HepG2 (cell line): ENCODE measurements around the gene ZFAND4. TPM values are rescaled to one million over a fixed set of nuclear protein-coding genes. Genes with fewer than 3 reads are reported as not detected.

Experiments used
- CHD2 ChIP-seq: IDR thresholded peaks from 2 replicates; pipeline ENCODE4 v1.6.1; 2011; ENCODE audit warnings: low read depth, low read length, improper control_type of control experiment
- DBP ChIP-seq: sonication (generic); formaldehyde crosslinking; IDR thresholded peaks from 2 replicates; pipeline ENCODE4 v1.4.0; 2020; ENCODE audit warnings: missing genetic modification reagents; ENCODE audit errors: not compliant biosample characterization
- GABPA ChIP-seq, 2 experiments: IDR thresholded peaks; 2 replicates each; pipeline ENCODE4 v1.6.1; 2011 to 2016; ENCODE audit warnings: low read depth in 2 of 2, low read length in 1 of 2, missing biosample characterization in 1 of 2, missing genetic modification characterization in 1 of 2
- GZF1 ChIP-seq: sonication (generic); formaldehyde crosslinking; IDR thresholded peaks from 2 replicates; pipeline ENCODE4 v1.5.1; 2020; ENCODE audit warnings: mild to moderate bottlenecking, missing genetic modification reagents
- KDM1A ChIP-seq: IDR thresholded peaks from 2 replicates; pipeline ENCODE4 v1.6.1; 2016; ENCODE audit warnings: missing compliant biosample characterization
- RBM22 ChIP-seq: fragments of 200-400 bp; formaldehyde crosslinking; optimal IDR thresholded peaks from 2 replicates; pipeline ENCODE3; 2017; ENCODE audit warnings: mild to moderate bottlenecking, low read length, moderate library complexity
- U2AF2 ChIP-seq: fragments of 200-400 bp; formaldehyde crosslinking; IDR thresholded peaks from 2 replicates; pipeline ENCODE4 v1.6.1; 2017; ENCODE audit warnings: low read depth, mild to moderate bottlenecking, low read length
- ZBTB8A ChIP-seq: sonication (generic); formaldehyde crosslinking; IDR thresholded peaks from 2 replicates; pipeline ENCODE4 v1.4.0; 2020; ENCODE audit warnings: mild to moderate bottlenecking, low read depth, missing genetic modification reagents, borderline replicate concordance
- ZNF569 ChIP-seq: sonication (generic); formaldehyde crosslinking; IDR thresholded peaks from 2 replicates; pipeline ENCODE4 v1.5.0; 2020; ENCODE audit warnings: mild to moderate bottlenecking, missing genetic modification reagents, moderate library complexity, borderline replicate concordance
- ZNF691 ChIP-seq: sonication (generic); formaldehyde crosslinking; IDR thresholded peaks from 2 replicates; pipeline ENCODE4 v1.4.0; 2020; ENCODE audit warnings: missing genetic modification reagents, low read depth, mild to moderate bottlenecking, borderline replicate concordance
- polyA plus RNA-seq, 8 experiments: library from polyadenylated mRNA; depleted of rRNA in 3 of 8; stranded (reverse) in 7 of 8; unstranded in 1 of 8; fragments of >200 nt; fragmentation: Illumina TruSeq in 4 of 8; extraction: Trizol in 4 of 8; gene quantifications; 2 replicates each; pipeline versions ENCODE4 v1.2.1 to v1.2.3, GENCODE V29; 2011 to 2016; ENCODE audit warnings: low read depth in 4 of 8, missing spikeins in 1 of 8, mixed read lengths in 1 of 8; ENCODE audit not compliant: insufficient read depth in 1 of 8
- total RNA-seq, 5 experiments: library from RNA; depleted of rRNA; stranded (reverse); fragments of >200 nt; fragmentation: Illumina TruSeq; extraction: Trizol; gene quantifications; 2 replicates each; pipeline ENCODE4 v1.2.3, GENCODE V29; 2016; ENCODE audit warnings: low read depth in 1 of 5
- TF ChIP-seq, protein P1 (sequence below): sonication (generic); formaldehyde crosslinking; conservative IDR thresholded peaks from 2 replicates; pipeline ENCODE4 v1.4.0; 2020; ENCODE audit warnings: missing genetic modification reagents
- TF ChIP-seq, protein P2 (sequence below): sonication (generic); formaldehyde crosslinking; IDR thresholded peaks from 2 replicates; pipeline ENCODE4 v1.4.0; 2020; ENCODE audit warnings: mild to moderate bottlenecking, missing genetic modification reagents

Gene ZFAND4
- total and polyA plus RNA-seq, 2 of the 13 experiments (the other 11 are each of a cell fraction or from before 2014, with no cell fraction given) = 2.9 to 9.2 TPM

- TF ChIP-seq ZNF691 = peak; percentile 61; the same call in 1 of the 2 replicates
- TF ChIP-seq GABPA (IDR thresholded peaks at IDR 0.05; ENCODE audit: low read depth, low read length) = no peak
- TF ChIP-seq GABPA (CRISPR knock-in tag; IDR thresholded peaks at IDR 0.05; ENCODE audit: low read depth) = 0 out of 2 replicates have a peak, but pooled peaks have one; percentile 35
- peak; percentile 77 for TF ChIP-seq RBM22
- TF ChIP-seq KDM1A (CRISPR knock-in tag) = peak; percentile 71; the same call in 1 of the 2 replicates
- TF ChIP-seq, protein P1, sequence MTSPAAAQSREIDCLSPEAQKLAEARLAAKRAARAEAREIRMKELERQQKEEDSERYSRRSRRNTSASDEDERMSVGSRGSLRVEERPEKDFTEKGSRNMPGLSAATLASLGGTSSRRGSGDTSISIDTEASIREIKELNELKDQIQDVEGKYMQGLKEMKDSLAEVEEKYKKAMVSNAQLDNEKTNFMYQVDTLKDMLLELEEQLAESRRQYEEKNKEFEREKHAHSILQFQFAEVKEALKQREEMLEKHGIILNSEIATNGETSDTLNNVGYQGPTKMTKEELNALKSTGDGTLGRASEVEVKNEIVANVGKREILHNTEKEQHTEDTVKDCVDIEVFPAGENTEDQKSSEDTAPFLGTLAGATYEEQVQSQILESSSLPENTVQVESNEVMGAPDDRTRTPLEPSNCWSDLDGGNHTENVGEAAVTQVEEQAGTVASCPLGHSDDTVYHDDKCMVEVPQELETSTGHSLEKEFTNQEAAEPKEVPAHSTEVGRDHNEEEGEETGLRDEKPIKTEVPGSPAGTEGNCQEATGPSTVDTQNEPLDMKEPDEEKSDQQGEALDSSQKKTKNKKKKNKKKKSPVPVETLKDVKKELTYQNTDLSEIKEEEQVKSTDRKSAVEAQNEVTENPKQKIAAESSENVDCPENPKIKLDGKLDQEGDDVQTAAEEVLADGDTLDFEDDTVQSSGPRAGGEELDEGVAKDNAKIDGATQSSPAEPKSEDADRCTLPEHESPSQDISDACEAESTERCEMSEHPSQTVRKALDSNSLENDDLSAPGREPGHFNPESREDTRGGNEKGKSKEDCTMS (CRISPR knock-in tag) = no peak
- TF ChIP-seq GZF1 (CRISPR knock-in tag) = 0 out of 2 replicates have a peak, but pooled peaks have one; percentile 52
- TF ChIP-seq, protein P2, sequence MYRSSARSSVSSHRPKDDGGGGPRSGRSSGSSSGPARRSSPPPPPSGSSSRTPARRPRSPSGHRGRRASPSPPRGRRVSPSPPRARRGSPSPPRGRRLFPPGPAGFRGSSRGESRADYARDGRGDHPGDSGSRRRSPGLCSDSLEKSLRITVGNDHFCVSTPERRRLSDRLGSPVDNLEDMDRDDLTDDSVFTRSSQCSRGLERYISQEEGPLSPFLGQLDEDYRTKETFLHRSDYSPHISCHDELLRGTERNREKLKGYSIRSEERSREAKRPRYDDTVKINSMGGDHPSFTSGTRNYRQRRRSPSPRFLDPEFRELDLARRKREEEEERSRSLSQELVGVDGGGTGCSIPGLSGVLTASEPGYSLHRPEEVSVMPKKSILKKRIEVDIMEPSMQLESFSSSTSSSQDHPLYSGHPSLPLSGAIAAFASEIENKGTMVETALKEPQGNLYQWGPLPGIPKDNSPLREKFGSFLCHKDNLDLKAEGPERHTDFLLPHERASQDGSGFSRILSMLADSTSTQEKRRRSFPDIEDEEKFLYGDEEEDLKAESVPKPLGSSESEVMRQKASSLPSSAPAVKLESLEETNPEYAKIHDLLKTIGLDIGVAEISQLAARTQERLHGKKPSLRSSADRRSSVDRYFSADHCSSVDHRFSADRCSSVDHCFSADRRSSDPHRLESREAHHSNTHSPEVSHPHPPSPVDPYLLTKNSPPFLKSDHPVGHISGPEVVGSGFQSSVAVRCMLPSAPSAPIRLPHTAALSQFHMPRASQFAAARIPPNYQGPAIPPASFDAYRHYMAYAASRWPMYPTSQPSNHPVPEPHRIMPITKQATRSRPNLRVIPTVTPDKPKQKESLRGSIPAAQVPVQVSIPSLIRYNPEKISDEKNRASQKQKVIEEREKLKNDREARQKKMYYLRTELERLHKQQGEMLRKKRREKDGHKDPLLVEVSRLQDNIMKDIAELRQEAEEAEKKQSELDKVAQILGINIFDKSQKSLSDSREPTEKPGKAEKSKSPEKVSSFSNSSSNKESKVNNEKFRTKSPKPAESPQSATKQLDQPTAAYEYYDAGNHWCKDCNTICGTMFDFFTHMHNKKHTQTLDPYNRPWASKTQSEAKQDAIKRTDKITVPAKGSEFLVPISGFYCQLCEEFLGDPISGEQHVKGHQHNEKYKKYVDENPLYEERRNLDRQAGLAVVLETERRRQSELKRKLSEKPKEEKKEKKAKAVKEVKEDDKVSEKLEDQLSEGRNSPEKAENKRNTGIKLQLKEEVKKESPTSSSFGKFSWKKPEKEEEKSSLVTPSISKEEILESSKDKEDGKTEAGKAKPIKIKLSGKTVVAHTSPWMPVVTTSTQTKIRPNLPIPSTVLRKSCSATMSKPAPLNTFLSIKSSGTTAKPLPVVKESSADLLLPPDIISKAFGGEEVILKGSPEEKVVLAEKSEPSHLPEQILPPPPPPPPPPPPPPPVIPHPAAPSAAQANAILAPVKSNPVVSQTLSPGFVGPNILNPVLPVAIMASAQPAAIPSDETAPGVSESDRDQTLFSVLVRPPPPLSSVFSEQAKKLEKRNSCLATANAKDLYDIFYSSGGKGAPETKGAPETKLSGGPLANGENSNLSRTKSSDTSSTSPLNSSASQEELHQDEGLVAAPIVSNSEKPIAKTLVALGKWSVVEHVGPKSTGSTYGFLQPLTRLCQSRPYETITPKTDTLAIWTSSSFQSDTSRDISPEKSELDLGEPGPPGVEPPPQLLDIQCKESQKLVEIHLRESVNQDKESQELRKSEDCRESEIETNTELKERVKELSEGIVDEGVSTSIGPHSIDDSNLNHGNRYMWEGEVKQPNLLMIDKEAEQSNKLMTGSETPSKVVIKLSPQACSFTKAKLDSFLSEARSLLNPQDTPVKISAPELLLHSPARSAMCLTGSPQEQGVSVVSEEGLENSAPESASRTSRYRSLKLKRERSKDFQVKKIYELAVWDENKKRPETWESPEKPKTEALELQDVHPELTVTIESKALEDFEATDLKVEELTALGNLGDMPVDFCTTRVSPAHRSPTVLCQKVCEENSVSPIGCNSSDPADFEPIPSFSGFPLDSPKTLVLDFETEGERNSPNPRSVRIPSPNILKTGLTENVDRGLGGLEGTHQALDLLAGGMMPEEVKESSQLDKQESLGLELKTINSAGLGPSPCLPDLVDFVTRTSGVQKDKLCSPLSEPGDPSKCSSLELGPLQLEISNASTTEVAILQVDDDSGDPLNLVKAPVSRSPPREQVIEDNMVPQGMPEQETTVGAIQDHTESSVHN (CRISPR knock-in tag) = peak; percentile 26; the same call in 1 of the 2 replicates
- peak; percentile 88; the same call in 1 of the 2 replicates for TF ChIP-seq U2AF2
- no peak for TF ChIP-seq DBP
- TF ChIP-seq ZNF569 (CRISPR knock-in tag) = no peak
- peak; percentile 56; the same call in 1 of the 2 replicates for TF ChIP-seq ZBTB8A
- no peak for TF ChIP-seq CHD2
These were observed 78.1 kb downstream of the ZFAND4 start (continued) for GRCh38 chr10:45594276-45595157.
